Subcutaneous abdominal adipose tissue (tissue), 5 donors: ENCODE measurements around the gene RERG.
A peak's percentile ranks its signal among the peaks of the same experiment; 100 is the strongest.

Source experiments
- H3K27ac ChIP-seq: one replicate; pipeline ENCODE4 v1.7.0; 2013; ENCODE audit warnings: low read depth, mild to moderate bottlenecking, inconsistent platforms, low read length, moderate library complexity
- H3K27me3 ChIP-seq, 5 donors: one replicate each; pipeline ENCODE4 v1.7.0; 2013; ENCODE audit warnings: low read length in 5 of 5, inconsistent platforms in 1 of 5; ENCODE audit not compliant: control insufficient read depth in 5 of 5, insufficient read depth in 4 of 5
- H3K36me3 ChIP-seq, 5 donors: one replicate each; pipeline ENCODE4 v1.7.0; 2013; ENCODE audit warnings: low read length in 5 of 5; ENCODE audit not compliant: control insufficient read depth in 5 of 5, insufficient read depth in 5 of 5
- H3K4me1 ChIP-seq, 5 donors: one replicate each; pipeline ENCODE4 v1.7.0; 2013; ENCODE audit warnings: low read length in 5 of 5, mild to moderate bottlenecking in 3 of 5, moderate library complexity in 1 of 5; ENCODE audit not compliant: control insufficient read depth in 5 of 5, insufficient read depth in 5 of 5
- H3K4me3 ChIP-seq, 5 donors: one replicate each; pipeline ENCODE4 v1.7.0; 2013; ENCODE audit warnings: low read length in 5 of 5, low read depth in 1 of 5
- H3K9ac ChIP-seq, 5 donors: one replicate each; pipeline ENCODE4 v1.7.0; 2013; ENCODE audit warnings: low read length in 5 of 5, mild to moderate bottlenecking in 4 of 5, moderate library complexity in 3 of 5
- H3K9me3 ChIP-seq, 5 donors: one replicate each; pipeline ENCODE4 v1.7.0; 2013; ENCODE audit warnings: low read length in 5 of 5; ENCODE audit not compliant: control insufficient read depth in 5 of 5
- donor health status: healthy.
- donor health status: healthy.
- donor health status: healthy.
- donor health status: healthy.
- donor health status: healthy.

RERG gene

GRCh38 chr12:15225136-15225862 lies 4.1 kb upstream of the RERG start:
- Histone ChIP-seq H3K27me3 (no peaks in the 10 kb centered on the region), H3K9ac (no peak overlapping the region), H3K9me3 (no peaks in the 10 kb centered on the region), H3K4me3 (no peak overlapping the region), H3K27ac (no peak overlapping the region), H3K4me1 (peaks cover 0 to 15% (median 11%) of the 10 kb centered on the region in 5 donors), H3K36me3 (no peaks in the 10 kb centered on the region)

GRCh38 chr12:15222219-15222618 lies 1.0 kb upstream of the RERG start:
- no peaks in the 10 kb centered on the region for H3K36me3 ChIP-seq
- no peak overlapping the region for H3K9ac ChIP-seq
- peaks cover 0 to 28% (median 15%) of the 10 kb centered on the region in 5 donors for H3K4me1 ChIP-seq
- no peaks in the 10 kb centered on the region for H3K27me3 ChIP-seq
- H3K4me3 ChIP-seq: no peak overlapping the region
- H3K27ac ChIP-seq: no peak overlapping the region
- H3K9me3 ChIP-seq: no peaks in the 10 kb centered on the region

- Histone ChIP-seq H3K4me1 (peaks cover 0 to 32% (median 15%) of the 10 kb centered on the region in 5 donors), H3K4me3 (peak overlapping the region; percentile 74 to 86 (median 83)), H3K9ac (peak overlapping the region in 4 of 5 donors; percentile 33 to 89 (median 76)), H3K9me3 (no peaks in the 10 kb centered on the region), H3K27ac (peak overlapping the region; percentile 66), H3K27me3 (no peaks in the 10 kb centered on the region), H3K36me3 (no peaks in the 10 kb centered on the region)
Measured at GRCh38 chr12:15220451-15220850, 766 bp downstream of the RERG start.

GRCh38 chr12:15218794-15219193 lies 2.4 kb downstream of the RERG start:
- H3K27ac ChIP-seq: no peak overlapping the region
- H3K36me3 ChIP-seq: no peaks in the 10 kb centered on the region
- H3K4me3 ChIP-seq: no peak overlapping the region
- H3K9me3 ChIP-seq: no peaks in the 10 kb centered on the region
- no peaks in the 10 kb centered on the region for H3K27me3 ChIP-seq
- no peak overlapping the region for H3K9ac ChIP-seq
- H3K4me1 ChIP-seq: peaks cover 0 to 38% (median 15%) of the 10 kb centered on the region in 5 donors

- H3K9ac ChIP-seq: no peak overlapping the region
- no peaks in the 10 kb centered on the region for H3K27me3 ChIP-seq
- no peaks in the 10 kb centered on the region for H3K9me3 ChIP-seq
- peak overlapping the region; percentile 47 for H3K27ac ChIP-seq
- no peaks in the 10 kb centered on the region for H3K36me3 ChIP-seq
- no peak overlapping the region for H3K4me3 ChIP-seq
- peaks cover 0 to 47% (median 17%) of the 10 kb centered on the region in 5 donors for H3K4me1 ChIP-seq
Measured at GRCh38 chr12:15216036-15216889, 5.0 kb downstream of the RERG start.

- no peaks in the 10 kb centered on the region for H3K36me3 ChIP-seq
- H3K27me3 ChIP-seq: no peaks in the 10 kb centered on the region
- peaks cover 0 to 45% (median 7%) of the 10 kb centered on the region in 5 donors for H3K4me1 ChIP-seq
- no peak overlapping the region for H3K9ac ChIP-seq
- no peak overlapping the region for H3K4me3 ChIP-seq
- H3K27ac ChIP-seq: no peak overlapping the region
- H3K9me3 ChIP-seq: no peaks in the 10 kb centered on the region
Measured at GRCh38 chr12:15214851-15215601, 6.2 kb downstream of the RERG start.

- H3K4me1 ChIP-seq: peaks cover 0 to 59% (median 17%) of the 10 kb centered on the region in 5 donors
- no peaks in the 10 kb centered on the region for H3K36me3 ChIP-seq
- H3K4me3 ChIP-seq: peak overlapping the region in 1 of 5 donors; percentile 1
- H3K9ac ChIP-seq: peak overlapping the region in 1 of 5 donors; percentile 36
- peak overlapping the region; percentile 51 for H3K27ac ChIP-seq
- H3K27me3 ChIP-seq: no peaks in the 10 kb centered on the region
- no peaks in the 10 kb centered on the region for H3K9me3 ChIP-seq
Measured at GRCh38 chr12:15212930-15213329, 8.3 kb downstream of the RERG start.

GRCh38 chr12:15209782-15210181 lies 11.4 kb downstream of the RERG start:
- Histone ChIP-seq H3K9me3 (no peaks in the 10 kb centered on the region), H3K4me1 (peaks cover 0 to 76% (median 25%) of the 10 kb centered on the region in 5 donors), H3K36me3 (no peaks in the 10 kb centered on the region), H3K27ac (peak overlapping the region; percentile 93), H3K9ac (peak overlapping the region in 1 of 5 donors; percentile 66), H3K27me3 (no peaks in the 10 kb centered on the region), H3K4me3 (no peak overlapping the region)

- Histone ChIP-seq H3K9ac (peak overlapping the region in 1 of 5 donors; percentile 55), H3K27ac (peak overlapping the region; percentile 93), H3K36me3 (no peaks in the 10 kb centered on the region), H3K27me3 (no peaks in the 10 kb centered on the region), H3K9me3 (no peaks in the 10 kb centered on the region), H3K4me1 (peaks cover 0 to 69% (median 25%) of the 10 kb centered on the region in 5 donors), H3K4me3 (no peak overlapping the region)
Measured at GRCh38 chr12:15208871-15209656, 12.2 kb downstream of the RERG start.
